ENCODE measurements around the gene CYFIP1. TPM values are rescaled to one million over a fixed set of nuclear protein-coding genes. Genes with fewer than 3 reads are reported as not detected.

CYFIP1 gene
- total and polyA plus RNA-seq, 10 of the 15 experiments (the other 5 are each of a cell fraction or from before 2014, with no cell fraction given) = 3.5 to 46.2 (median 28.3) TPM

DNA sequence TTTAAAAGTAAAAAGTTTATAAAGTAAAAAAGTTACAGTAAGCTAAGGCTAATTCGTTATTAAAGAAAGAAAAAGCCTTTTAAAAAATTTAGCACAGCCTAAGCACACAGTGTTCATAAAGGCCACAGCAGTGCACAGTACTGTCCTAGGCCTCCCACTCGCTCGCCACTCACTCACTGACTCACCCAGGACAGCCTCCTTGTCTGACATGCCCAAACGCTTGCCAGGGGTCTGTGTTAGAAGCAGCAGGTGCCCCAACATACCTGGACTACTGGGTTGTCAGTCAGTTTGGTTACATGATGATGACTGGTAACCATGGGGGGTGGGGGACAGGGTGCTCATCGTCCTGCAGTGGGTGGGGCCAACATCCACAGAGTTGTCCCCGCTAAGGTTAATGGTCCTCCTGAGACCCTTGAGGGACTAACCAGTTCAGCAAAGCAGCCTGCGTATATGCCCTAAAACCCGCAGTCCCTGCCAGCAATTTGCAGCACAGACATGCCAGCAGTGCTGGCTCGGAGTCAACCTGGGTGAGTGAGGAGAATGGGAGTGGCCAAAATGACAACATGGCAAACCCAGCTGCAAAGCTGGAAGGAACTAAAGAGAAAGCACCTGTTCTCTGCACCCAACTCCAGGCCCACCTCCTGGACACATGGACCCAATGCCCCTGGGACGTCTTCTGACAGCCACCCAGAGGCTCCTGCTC is 49.2 kb downstream of the CYFIP1 start:
- no peak overlapping the region for H3K9ac ChIP-seq (ENCODE audit: control insufficient read depth, insufficient read depth, low read length)
- intact Hi-C loops (cut with micrococcal nuclease; ENCODE audit: unreplicated experiment) (no loop called here), in situ Hi-C loops (cut with MboI) (no loop called here)
- H3K79me2 ChIP-seq (ENCODE audit: control insufficient read depth, insufficient read depth, low read length) = no peaks in the 10 kb centered on the region
- ATAC-seq (no peak), FAIRE-seq (no peak), DNase-seq (ENCODE audit: low read depth, low spot score) (no peak)
- H3K4me2 ChIP-seq (ENCODE audit: control insufficient read depth, insufficient read depth) = no peak overlapping the region
- peaks cover under 1% of the 10 kb centered on the region; the same call in 1 of the 2 replicates for H3K4me1 ChIP-seq (ENCODE audit: control insufficient read depth, insufficient read depth, low read length)
- no peak overlapping the region for H3K4me3 ChIP-seq
- WGBS (ENCODE audit: insufficient coverage, insufficient replicate concordance, low lambda C conversion rate, missing lambda C conversion rate) = 94% methylated on average over 10 of the region's 10 CpGs
- ChIA-PET CTCF (no interaction called here), SMC1A (ENCODE audit: uncharacterized antibody, unreplicated experiment) (no interaction called here), POLR2A (no interaction called here), RAD21 (ENCODE audit: unreplicated experiment) (no interaction called here)
- no peaks in the 10 kb centered on the region for H3K9me3 ChIP-seq (replicated peaks; ENCODE audit: control insufficient read depth, insufficient read depth, low read length)
- H3K36me3 ChIP-seq (ENCODE audit: control insufficient read depth in 2 of 2, insufficient read depth in 2 of 2, low read length in 1 of 2) = peaks cover 4 to 5% of the 10 kb centered on the region in 2 experiments
- H3K27ac ChIP-seq (ENCODE audit: control insufficient read depth, insufficient read depth) = no peak overlapping the region
- no peaks in the 10 kb centered on the region for H3K27me3 ChIP-seq (replicated peaks in 1 of 2; ENCODE audit: control insufficient read depth in 2 of 2, insufficient read depth in 2 of 2, low read length in 1 of 2)
- no TSS peak for BruUV-seq (replicated peaks)
- no peaks in the 10 kb centered on the region for H4K20me1 ChIP-seq (ENCODE audit: control insufficient read depth, insufficient read depth)
- TF ChIP-seq TAF1 (IDR thresholded peaks at IDR 0.05; ENCODE audit: borderline replicate concordance, low read depth, low read length) (no peak), FOXM1 (IDR thresholded peaks at IDR 0.05; ENCODE audit: low read depth, low read length) (no peak), TBL1XR1 (IDR thresholded peaks at IDR 0.05; ENCODE audit: low read depth, low read length) (no peak)
- H2AFZ ChIP-seq (ENCODE audit: control insufficient read depth, low read depth, low read length) = no peak overlapping the region

DNA sequence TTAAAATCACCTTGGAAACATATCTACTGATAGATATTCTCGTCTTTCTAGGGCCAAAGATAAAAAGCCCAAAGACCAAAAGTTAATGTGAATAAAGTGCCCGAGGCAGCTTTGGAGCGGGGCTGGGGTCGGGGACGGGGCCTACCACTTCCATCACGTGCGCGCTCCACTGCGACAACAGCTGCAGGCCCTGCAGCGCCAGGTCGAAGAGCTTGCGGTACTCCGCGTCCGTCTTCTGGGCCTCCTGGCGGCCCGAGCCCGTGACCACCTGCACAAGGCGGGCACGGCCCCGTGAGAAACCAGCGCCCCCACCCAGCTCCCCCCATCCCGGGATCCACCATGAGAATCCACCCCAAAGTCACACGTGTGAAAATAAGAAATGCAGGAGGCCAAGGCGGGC is 52.4 kb downstream of the CYFIP1 start:
- in situ Hi-C loops (cut with MboI) = no loop called here
- TF ChIP-seq ZNF622 (IDR thresholded peaks at IDR 0.05) = no peak
- no peak for TF ChIP-seq RBBP5 (conservative IDR thresholded peaks at IDR 0.05)
- TF ChIP-seq, protein P1, sequence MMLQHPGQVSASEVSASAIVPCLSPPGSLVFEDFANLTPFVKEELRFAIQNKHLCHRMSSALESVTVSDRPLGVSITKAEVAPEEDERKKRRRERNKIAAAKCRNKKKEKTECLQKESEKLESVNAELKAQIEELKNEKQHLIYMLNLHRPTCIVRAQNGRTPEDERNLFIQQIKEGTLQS (IDR thresholded peaks at IDR 0.05; ENCODE audit: borderline replicate concordance, extremely low read depth, low read depth, low read length) = no peak
- TF ChIP-seq, protein P2, sequence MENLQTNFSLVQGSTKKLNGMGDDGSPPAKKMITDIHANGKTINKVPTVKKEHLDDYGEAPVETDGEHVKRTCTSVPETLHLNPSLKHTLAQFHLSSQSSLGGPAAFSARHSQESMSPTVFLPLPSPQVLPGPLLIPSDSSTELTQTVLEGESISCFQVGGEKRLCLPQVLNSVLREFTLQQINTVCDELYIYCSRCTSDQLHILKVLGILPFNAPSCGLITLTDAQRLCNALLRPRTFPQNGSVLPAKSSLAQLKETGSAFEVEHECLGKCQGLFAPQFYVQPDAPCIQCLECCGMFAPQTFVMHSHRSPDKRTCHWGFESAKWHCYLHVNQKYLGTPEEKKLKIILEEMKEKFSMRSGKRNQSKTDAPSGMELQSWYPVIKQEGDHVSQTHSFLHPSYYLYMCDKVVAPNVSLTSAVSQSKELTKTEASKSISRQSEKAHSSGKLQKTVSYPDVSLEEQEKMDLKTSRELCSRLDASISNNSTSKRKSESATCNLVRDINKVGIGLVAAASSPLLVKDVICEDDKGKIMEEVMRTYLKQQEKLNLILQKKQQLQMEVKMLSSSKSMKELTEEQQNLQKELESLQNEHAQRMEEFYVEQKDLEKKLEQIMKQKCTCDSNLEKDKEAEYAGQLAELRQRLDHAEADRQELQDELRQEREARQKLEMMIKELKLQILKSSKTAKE (IDR thresholded peaks at IDR 0.05; ENCODE audit: low read depth, poor library complexity, severe bottlenecking) = no peak
- no peak for TF ChIP-seq STAT3 (IDR thresholded peaks at IDR 0.05; ENCODE audit: low read depth, low read length)
- TF ChIP-seq, protein P3, sequence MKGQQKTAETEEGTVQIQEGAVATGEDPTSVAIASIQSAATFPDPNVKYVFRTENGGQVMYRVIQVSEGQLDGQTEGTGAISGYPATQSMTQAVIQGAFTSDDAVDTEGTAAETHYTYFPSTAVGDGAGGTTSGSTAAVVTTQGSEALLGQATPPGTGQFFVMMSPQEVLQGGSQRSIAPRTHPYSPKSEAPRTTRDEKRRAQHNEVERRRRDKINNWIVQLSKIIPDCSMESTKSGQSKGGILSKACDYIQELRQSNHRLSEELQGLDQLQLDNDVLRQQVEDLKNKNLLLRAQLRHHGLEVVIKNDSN (IDR thresholded peaks at IDR 0.05; ENCODE audit: borderline replicate concordance, extremely low read length, insufficient read depth, low read depth, low read length) = no peak
- no peak for TF ChIP-seq IRF4 (IDR thresholded peaks at IDR 0.05; ENCODE audit: low read depth, low read length)
- TF ChIP-seq GABPA (IDR thresholded peaks at IDR 0.05; ENCODE audit: low read depth) = no peak
- TF ChIP-seq SPI1 (IDR thresholded peaks at IDR 0.05; ENCODE audit: borderline replicate concordance, insufficient read depth, low read depth, low read length) = no peak
- no peak for TF ChIP-seq YBX1 (IDR thresholded peaks at IDR 0.05)
- no peak for TF ChIP-seq BACH1 (IDR thresholded peaks at IDR 0.05; ENCODE audit: borderline replicate concordance)
- TF ChIP-seq NR2C2 (IDR thresholded peaks at IDR 0.05; ENCODE audit: borderline replicate concordance, control insufficient read depth, insufficient read length, low read depth) = no peak

More for the DNA sequence above, 52.4 kb downstream of the CYFIP1 start:
- ATAC-seq (no peak), FAIRE-seq (no peak), DNase-seq (ENCODE audit: low read depth, low spot score) (no peak)
- CTCF ChIA-PET = no interaction called here
- Histone ChIP-seq H4K20me1 (ENCODE audit: control insufficient read depth, insufficient read depth) (no peaks in the 10 kb centered on the region), H3K4me3 (no peak overlapping the region), H2AFZ (ENCODE audit: control insufficient read depth, low read depth, low read length) (no peak overlapping the region), H3K9ac (ENCODE audit: control insufficient read depth, insufficient read depth, low read length) (no peak overlapping the region), H3K27me3 (replicated peaks in 1 of 2; ENCODE audit: control insufficient read depth in 2 of 2, insufficient read depth in 2 of 2, low read length in 1 of 2) (no peaks in the 10 kb centered on the region), H3K79me2 (ENCODE audit: control insufficient read depth, insufficient read depth, low read length) (no peaks in the 10 kb centered on the region), H3K27ac (ENCODE audit: control insufficient read depth, insufficient read depth) (no peak overlapping the region), H3K4me1 (ENCODE audit: control insufficient read depth, insufficient read depth, low read length) (no peaks in the 10 kb centered on the region), H3K36me3 (ENCODE audit: control insufficient read depth in 2 of 2, insufficient read depth in 2 of 2, low read length in 1 of 2) (peaks cover 5 to 6% of the 10 kb centered on the region in 2 experiments; a peak in 3 of 4 replicates), H3K9me3 (replicated peaks; ENCODE audit: control insufficient read depth, insufficient read depth, low read length) (no peaks in the 10 kb centered on the region), H3K4me2 (ENCODE audit: control insufficient read depth, insufficient read depth) (no peak overlapping the region)
- intact Hi-C loops (cut with micrococcal nuclease; ENCODE audit: unreplicated experiment) = loop anchor here (10.0 kb wide), 1 partner anchor 73 kb away; no protein-coding TSS in a partner anchor
- POLR2A ChIA-PET = no interaction called here
- 94% methylated on average over 12 of the region's 25 CpGs for WGBS (ENCODE audit: insufficient coverage, insufficient replicate concordance, low lambda C conversion rate, missing lambda C conversion rate)
- no TSS peak for BruUV-seq (replicated peaks)
- RAD21 ChIA-PET (ENCODE audit: unreplicated experiment) = no interaction called here
- SMC1A ChIA-PET (ENCODE audit: uncharacterized antibody, unreplicated experiment) = no interaction called here

Data from GM12878 (cell line).